ENCODE data around the gene FCN2. TPM values are rescaled to one million over a fixed set of nuclear protein-coding genes. Genes with fewer than 3 reads are reported as not detected.
A peak's percentile ranks its signal among the peaks of the same experiment; 100 is the strongest.

Gene FCN2
- 100 to 1,000 TPM in 1 of 6 experiments, 10 to 100 TPM in 5; 46.6 to 116 (median 77.3) TPM for total RNA-seq
- long read RNA-seq, transcript FCN2-201 (8 exons, 1,057 nt): major isoform, 17 of 22 reads
- long read RNA-seq, partial matches to known transcripts: 1 of 22 reads
- long read RNA-seq, other reads (novel, unspliced or antisense): 3 of 22 reads

GRCh38 chr9:134880484-134881312, at the start of gene FCN2:
Gene FCN2 (plus strand): TSS chr9:134880810. CDS start chr9:134880822, 12 bp downstream.
- H3K36me3 ChIP-seq: no peaks in the 10 kb centered on the region
- H3K27ac ChIP-seq: peak within 1 kb of the TSS; percentile 34 to 57 (median 47)
- no peaks in the 10 kb centered on the region for H3K27me3 ChIP-seq
- ATAC-seq (peak; percentile 71 to 82 (median 76)), DNase-seq (peak in 2 of 3 donors; percentile 63 to 67)
- 43% methylated on average over 12 of the region's 25 CpGs for WGBS (ENCODE audit: insufficient coverage, low coverage, low lambda C conversion rate, missing lambda C conversion rate)
- H3K9me3 ChIP-seq: no peaks in the 10 kb centered on the region
- no peak for TF ChIP-seq CTCF (IDR thresholded peaks at IDR 0.05)
- peak; percentile 12 for TF ChIP-seq POLR2A (IDR thresholded peaks at IDR 0.05)
- peak within 1 kb of the TSS; percentile 21 to 39 (median 35) for H3K4me3 ChIP-seq
- intact Hi-C loops (cut with DNase I): no loop called here
- H3K4me1 ChIP-seq: no peaks in the 10 kb centered on the region

- no peaks in the 10 kb centered on the region for H3K9me3 ChIP-seq
- no peaks in the 10 kb centered on the region for H3K27me3 ChIP-seq
- no peaks in the 10 kb centered on the region for H3K36me3 ChIP-seq
- ATAC-seq (no peak), DNase-seq (no peak)
- intact Hi-C loops (cut with DNase I): no loop called here
- no peaks in the 10 kb centered on the region for H3K4me1 ChIP-seq
- H3K4me3 ChIP-seq: no peak overlapping the region
- no peak overlapping the region for H3K27ac ChIP-seq
- TF ChIP-seq POLR2A (IDR thresholded peaks at IDR 0.05): no peak
- TF ChIP-seq CTCF (IDR thresholded peaks at IDR 0.05): no peak
- WGBS (ENCODE audit: insufficient coverage, low coverage, low lambda C conversion rate, missing lambda C conversion rate): 36% methylated on average over 6 of the region's 21 CpGs
Measured at GRCh38 chr9:134830926-134831720, 49.5 kb upstream of the FCN2 start.

- DNase-seq: no peak
- no peak for TF ChIP-seq CTCF (IDR thresholded peaks at IDR 0.05)
- no peaks in the 10 kb centered on the region for H3K36me3 ChIP-seq
- H3K4me1 ChIP-seq: no peaks in the 10 kb centered on the region
- no peak for ATAC-seq
- H3K9me3 ChIP-seq: no peaks in the 10 kb centered on the region
- intact Hi-C loops (cut with DNase I): no loop called here
- H3K27ac ChIP-seq: no peak overlapping the region
- WGBS (ENCODE audit: insufficient coverage, low coverage, low lambda C conversion rate, missing lambda C conversion rate): 48% methylated on average over 6 of the region's 19 CpGs
- no peak overlapping the region for H3K4me3 ChIP-seq
- H3K27me3 ChIP-seq: no peaks in the 10 kb centered on the region
Measured at GRCh38 chr9:134832471-134832870, 48.1 kb upstream of the FCN2 start.

- Histone ChIP-seq H3K4me1 (no peaks in the 10 kb centered on the region), H3K27me3 (no peaks in the 10 kb centered on the region), H3K36me3 (no peaks in the 10 kb centered on the region), H3K9me3 (no peaks in the 10 kb centered on the region), H3K4me3 (no peak overlapping the region), H3K27ac (no peak overlapping the region)
- TF ChIP-seq CTCF (IDR thresholded peaks at IDR 0.05) (no peak), POLR2A (IDR thresholded peaks at IDR 0.05) (no peak)
- intact Hi-C loops (cut with DNase I): no loop called here
- WGBS (ENCODE audit: insufficient coverage, low coverage, low lambda C conversion rate, missing lambda C conversion rate): 67% methylated on average over 6 of the region's 11 CpGs
- ATAC-seq: no peak
- no peak for DNase-seq
Measured at GRCh38 chr9:134833294-134833880, 47.2 kb upstream of the FCN2 start.
